ENCODE results near the gene FMNL3. TPM values are rescaled to one million over a fixed set of nuclear protein-coding genes. Genes with fewer than 3 reads are reported as not detected.

FMNL3 gene
- total and polyA plus RNA-seq, 2 of the 13 experiments (the other 11 are each of a cell fraction or from before 2014, with no cell fraction given), result 0.44 to 1.1 TPM

DNA sequence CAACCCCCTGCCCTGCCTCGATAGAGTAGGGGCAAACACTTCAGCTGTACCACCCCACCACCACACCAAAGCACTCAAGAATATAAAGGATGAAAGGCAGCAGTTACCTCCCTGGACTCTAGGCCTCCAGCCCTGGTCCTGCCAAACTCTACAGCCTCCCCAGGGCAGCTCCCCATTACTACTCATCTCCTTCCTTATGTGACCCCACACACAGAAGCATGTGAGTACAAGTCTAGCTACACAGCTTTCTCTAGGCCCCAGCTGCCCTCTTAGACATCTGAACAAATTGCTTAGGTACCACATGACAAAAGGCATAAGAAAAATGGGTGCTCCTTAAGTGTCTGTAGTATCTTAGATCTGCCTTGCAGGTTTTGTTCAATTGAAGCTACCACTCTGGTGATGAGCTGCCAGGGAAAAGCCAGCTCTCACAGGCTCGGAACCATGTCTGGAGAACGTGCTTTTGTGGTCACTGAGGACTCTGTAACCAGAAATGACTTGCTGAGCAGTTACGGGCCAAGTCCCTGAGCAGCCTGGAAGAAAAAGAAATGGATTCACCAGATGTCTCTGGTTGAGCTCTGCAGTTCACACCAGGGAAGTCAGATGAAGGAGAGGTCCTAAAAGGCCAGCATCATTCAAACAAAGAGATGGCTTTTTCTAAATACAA lies 32.8 kb downstream of the FMNL3 start:
- no peak for FAIRE-seq
- no TSS peak for BruUV-seq (replicated peaks)
- Histone ChIP-seq H3K27ac (ENCODE audit: extremely low read length, insufficient read depth, low read length) (no peak overlapping the region), H4K20me1 (ENCODE audit: insufficient read depth, low read length) (no peaks in the 10 kb centered on the region), H2AFZ (ENCODE audit: low read length) (peak overlapping the region; percentile 2), H3K79me2 (ENCODE audit: insufficient read depth, low read length) (no peaks in the 10 kb centered on the region), H3K9me3 (ENCODE audit: low read length) (no peaks in the 10 kb centered on the region), H3K27me3 (ENCODE audit: control insufficient read depth in 1 of 2, insufficient read depth in 2 of 2, low read length in 2 of 2) (no peaks in the 10 kb centered on the region; a peak in 1 of 5 replicates), H3K4me2 (ENCODE audit: low read depth, low read length) (peak overlapping the region; percentile 83), H3K4me1 (ENCODE audit: insufficient read depth, low read length) (peaks cover 24% of the 10 kb centered on the region), H3K36me3 (replicated peaks in 1 of 2; ENCODE audit: control insufficient read depth in 1 of 2, insufficient read depth in 2 of 2, low read length in 2 of 2) (no peaks in the 10 kb centered on the region), H3K9ac (ENCODE audit: insufficient read depth, low read depth, low read length) (no peak overlapping the region), H3K4me3 (replicated peaks in 1 of 3; ENCODE audit: insufficient read depth in 1 of 3, low read depth in 2 of 3, low read length in 3 of 3) (no peak overlapping the region)
- WGBS (ENCODE audit: low lambda C conversion rate), result 36% methylated on average over 4 of the region's 4 CpGs
- intact Hi-C loops (cut with micrococcal nuclease; ENCODE audit: unreplicated experiment), result no loop called here
- DNase-seq (ENCODE audit: low spot score), result no peak
- CTCF ChIA-PET (ENCODE audit: low intra/inter-chr PET ratio, low total read pairs), result no interaction called here
- POLR2A ChIA-PET, result interaction anchor here (1.1 to 2.5 kb wide), 3 partner anchors 11 to 67 kb away, joined by 4 to 15 read pairs (median 5); partner anchors contain the start of gene TMBIM6
- ATAC-seq, result peak; percentile 12; the same call in 2 of the 3 replicates
- TF ChIP-seq ZIK1 (CRISPR knock-in tag; IDR thresholded peaks at IDR 0.05; ENCODE audit: borderline replicate concordance, low read depth) (no peak), NFE2L1 (CRISPR knock-in tag; IDR thresholded peaks at IDR 0.05; ENCODE audit: borderline replicate concordance) (no peak), FOSL1 (CRISPR knock-in tag; IDR thresholded peaks at IDR 0.05; ENCODE audit: borderline replicate concordance) (no peak), KLF15 (CRISPR knock-in tag; IDR thresholded peaks at IDR 0.05; ENCODE audit: borderline replicate concordance) (no peak), ZNF350 (CRISPR knock-in tag; IDR thresholded peaks at IDR 0.05; ENCODE audit: borderline replicate concordance, low read depth) (no peak)
- TF ChIP-seq, protein P1, sequence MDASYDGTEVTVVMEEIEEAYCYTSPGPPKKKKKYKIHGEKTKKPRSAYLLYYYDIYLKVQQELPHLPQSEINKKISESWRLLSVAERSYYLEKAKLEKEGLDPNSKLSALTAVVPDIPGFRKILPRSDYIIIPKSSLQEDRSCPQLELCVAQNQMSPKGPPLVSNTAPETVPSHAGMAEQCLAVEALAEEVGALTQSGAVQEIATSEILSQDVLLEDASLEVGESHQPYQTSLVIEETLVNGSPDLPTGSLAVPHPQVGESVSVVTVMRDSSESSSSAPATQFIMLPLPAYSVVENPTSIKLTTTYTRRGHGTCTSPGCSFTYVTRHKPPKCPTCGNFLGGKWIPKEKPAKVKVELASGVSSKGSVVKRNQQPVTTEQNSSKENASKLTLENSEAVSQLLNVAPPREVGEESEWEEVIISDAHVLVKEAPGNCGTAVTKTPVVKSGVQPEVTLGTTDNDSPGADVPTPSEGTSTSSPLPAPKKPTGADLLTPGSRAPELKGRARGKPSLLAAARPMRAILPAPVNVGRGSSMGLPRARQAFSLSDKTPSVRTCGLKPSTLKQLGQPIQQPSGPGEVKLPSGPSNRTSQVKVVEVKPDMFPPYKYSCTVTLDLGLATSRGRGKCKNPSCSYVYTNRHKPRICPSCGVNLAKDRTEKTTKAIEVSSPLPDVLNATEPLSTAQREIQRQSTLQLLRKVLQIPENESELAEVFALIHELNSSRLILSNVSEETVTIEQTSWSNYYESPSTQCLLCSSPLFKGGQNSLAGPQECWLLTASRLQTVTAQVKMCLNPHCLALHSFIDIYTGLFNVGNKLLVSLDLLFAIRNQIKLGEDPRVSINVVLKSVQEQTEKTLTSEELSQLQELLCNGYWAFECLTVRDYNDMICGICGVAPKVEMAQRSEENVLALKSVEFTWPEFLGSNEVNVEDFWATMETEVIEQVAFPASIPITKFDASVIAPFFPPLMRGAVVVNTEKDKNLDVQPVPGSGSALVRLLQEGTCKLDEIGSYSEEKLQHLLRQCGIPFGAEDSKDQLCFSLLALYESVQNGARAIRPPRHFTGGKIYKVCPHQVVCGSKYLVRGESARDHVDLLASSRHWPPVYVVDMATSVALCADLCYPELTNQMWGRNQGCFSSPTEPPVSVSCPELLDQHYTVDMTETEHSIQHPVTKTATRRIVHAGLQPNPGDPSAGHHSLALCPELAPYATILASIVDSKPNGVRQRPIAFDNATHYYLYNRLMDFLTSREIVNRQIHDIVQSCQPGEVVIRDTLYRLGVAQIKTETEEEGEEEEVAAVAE (CRISPR knock-in tag; IDR thresholded peaks at IDR 0.05; ENCODE audit: borderline replicate concordance), result no peak
- in situ Hi-C loops (cut with HindIII; ENCODE audit: extremely low pct_ligation_motif_present, low pct_unique_long_range_greater_than_20kb), result no loop called here
